ENCODE data around the gene PLXDC1. TPM values are rescaled to one million over a fixed set of nuclear protein-coding genes. Genes with fewer than 3 reads are reported as not detected.
"Not testable (repeated sequence)": the region's sequence is repeated elsewhere in the genome, so short reads cannot be mapped to it uniquely, and the experiment has no call there.

PLXDC1 gene
- polyA plus RNA-seq, 3 donors from 2014 or later: 2.8 to 9.7 (median 6.8) TPM

GRCh38 chr17:39174920-39175694, 23.7 kb upstream of the PLXDC1 start:
- Mint-ChIP-seq H3K27ac (peak overlapping the region in 1 of 6 donors; percentile 10), H3K27me3 (ENCODE audit: low read depth in 3 of 3) (peaks cover 0 to 4% (median 3%) of the 10 kb centered on the region in 3 donors), H3K4me3 (no peak overlapping the region), H3K9me3 (no peaks in the 10 kb centered on the region), H3K4me1 (peaks cover 3 to 6% of the 10 kb centered on the region in 2 donors), H3K36me3 (peaks cover 0 to 10% (median 5%) of the 10 kb centered on the region in 3 donors)
- DNase-seq: peak; percentile 66 to 74 (median 67)

- Mint-ChIP-seq H3K36me3 (peaks cover 0 to 10% (median 5%) of the 10 kb centered on the region in 3 donors), H3K27ac (peak overlapping the region in 1 of 6 donors; percentile 30)
These were observed 22.3 kb upstream of the PLXDC1 start for GRCh38 chr17:39173526-39174274.

GRCh38 chr17:39173080-39173479, 21.6 kb upstream of the PLXDC1 start:
- Mint-ChIP-seq H3K9me3 (no peaks in the 10 kb centered on the region), H3K4me1 (peaks cover 6 to 16% of the 10 kb centered on the region in 2 donors), H3K27me3 (ENCODE audit: low read depth in 3 of 3) (peaks cover 2 to 8% (median 3%) of the 10 kb centered on the region in 3 donors), H3K36me3 (peaks cover 0 to 8% (median 5%) of the 10 kb centered on the region in 3 donors), H3K27ac (peak overlapping the region in 1 of 6 donors; percentile 30), H3K4me3 (no peak overlapping the region)
- DNase-seq: no peak

More at GRCh38 chr17:39173526-39174274, 22.3 kb upstream of the PLXDC1 start:
- H3K4me1 Mint-ChIP-seq: peaks cover 6 to 11% of the 10 kb centered on the region in 2 donors
- peaks cover 2 to 4% (median 3%) of the 10 kb centered on the region in 3 donors for H3K27me3 Mint-ChIP-seq (ENCODE audit: low read depth in 3 of 3)
- DNase-seq: no peak
- no peaks in the 10 kb centered on the region for H3K9me3 Mint-ChIP-seq
- H3K4me3 Mint-ChIP-seq: no peak overlapping the region

- Mint-ChIP-seq H3K36me3 (peaks cover 0 to 8% (median 5%) of the 10 kb centered on the region in 3 donors), H3K9me3 (no peaks in the 10 kb centered on the region), H3K27ac (peak overlapping the region in 2 of 6 donors; percentile 60 to 80), H3K4me3 (peak overlapping the region in 1 of 5 donors; percentile 12), H3K27me3 (ENCODE audit: low read depth in 3 of 3) (peaks cover 2 to 8% (median 3%) of the 10 kb centered on the region in 3 donors), H3K4me1 (peaks cover 16 to 28% of the 10 kb centered on the region in 2 donors)
- DNase-seq: no peak
These were observed 20.5 kb upstream of the PLXDC1 start for GRCh38 chr17:39171933-39172332.

- no peaks in the 10 kb centered on the region for H3K36me3 Mint-ChIP-seq
- H3K27me3 Mint-ChIP-seq (ENCODE audit: low read depth in 3 of 3): peaks cover 2 to 8% (median 5%) of the 10 kb centered on the region in 3 donors
- no peak for DNase-seq
- no peak overlapping the region for H3K27ac Mint-ChIP-seq
- H3K9me3 Mint-ChIP-seq: no peaks in the 10 kb centered on the region
- no peak overlapping the region for H3K4me3 Mint-ChIP-seq
- peaks cover 26 to 37% of the 10 kb centered on the region in 2 donors for H3K4me1 Mint-ChIP-seq
These were observed 19.1 kb upstream of the PLXDC1 start for GRCh38 chr17:39170558-39170957.

GRCh38 chr17:39170109-39170508, 18.7 kb upstream of the PLXDC1 start:
- no peak overlapping the region for H3K4me3 Mint-ChIP-seq
- no peak overlapping the region for H3K27ac Mint-ChIP-seq
- peaks cover 28 to 38% of the 10 kb centered on the region in 2 donors for H3K4me1 Mint-ChIP-seq
- no peak for DNase-seq
- no peaks in the 10 kb centered on the region for H3K9me3 Mint-ChIP-seq
- H3K36me3 Mint-ChIP-seq: no peaks in the 10 kb centered on the region
- H3K27me3 Mint-ChIP-seq (ENCODE audit: low read depth in 3 of 3): peaks cover 2 to 8% (median 5%) of the 10 kb centered on the region in 3 donors

- Mint-ChIP-seq H3K27ac (no peak overlapping the region), H3K4me1 (peaks cover 31 to 39% of the 10 kb centered on the region in 2 donors), H3K36me3 (no peaks in the 10 kb centered on the region), H3K9me3 (no peaks in the 10 kb centered on the region), H3K4me3 (peak overlapping the region in 3 of 5 donors; percentile 36 to 53 (median 45)), H3K27me3 (ENCODE audit: low read depth in 3 of 3) (peaks cover 2 to 9% (median 8%) of the 10 kb centered on the region in 3 donors)
- no peak for DNase-seq
These were observed 18.1 kb upstream of the PLXDC1 start for GRCh38 chr17:39169518-39169917.

GRCh38 chr17:39169101-39169500, 17.7 kb upstream of the PLXDC1 start:
- Mint-ChIP-seq H3K36me3 (no peaks in the 10 kb centered on the region), H3K27ac (peak overlapping the region in 1 of 6 donors; percentile 32), H3K4me3 (peak overlapping the region in 3 of 5 donors; percentile 36 to 53 (median 45)), H3K9me3 (no peaks in the 10 kb centered on the region), H3K4me1 (peaks cover 33 to 42% of the 10 kb centered on the region in 2 donors), H3K27me3 (ENCODE audit: low read depth in 3 of 3) (peaks cover 2 to 10% (median 8%) of the 10 kb centered on the region in 3 donors)
- no peak for DNase-seq

GRCh38 chr17:39168503-39168902, 17.1 kb upstream of the PLXDC1 start:
- not testable (repeated sequence) for H3K9me3 Mint-ChIP-seq; H3K27me3 Mint-ChIP-seq (ENCODE audit: low read depth in 3 of 3); DNase-seq; H3K36me3 Mint-ChIP-seq
- Mint-ChIP-seq H3K4me1 (peaks cover 35 to 42% of the 10 kb centered on the region in 2 donors), H3K4me3 (peak overlapping the region in 1 of 5 donors; percentile 24), H3K27ac (peak overlapping the region in 1 of 6 donors; percentile 57)

- no peaks in the 10 kb centered on the region for H3K36me3 Mint-ChIP-seq
- DNase-seq: peak; percentile 39 to 45 (median 40)
- peak overlapping the region; percentile 14 to 72 (median 56) for H3K27ac Mint-ChIP-seq
- H3K4me1 Mint-ChIP-seq: peaks cover 35 to 42% of the 10 kb centered on the region in 2 donors
- H3K9me3 Mint-ChIP-seq: no peaks in the 10 kb centered on the region
- peaks cover 2 to 10% (median 8%) of the 10 kb centered on the region in 3 donors for H3K27me3 Mint-ChIP-seq (ENCODE audit: low read depth in 3 of 3)
- peak overlapping the region; percentile 51 to 92 (median 64) for H3K4me3 Mint-ChIP-seq
These were observed 16.0 kb upstream of the PLXDC1 start for GRCh38 chr17:39167476-39167875.

GRCh38 chr17:39166437-39167335, 15.2 kb upstream of the PLXDC1 start:
- Mint-ChIP-seq H3K4me3 (peak overlapping the region; percentile 64 to 95 (median 90)), H3K27ac (peak overlapping the region; percentile 14 to 82 (median 46)), H3K4me1 (peaks cover 35 to 42% of the 10 kb centered on the region in 2 donors), H3K36me3 (no peaks in the 10 kb centered on the region), H3K27me3 (ENCODE audit: low read depth in 3 of 3) (peaks cover 2 to 10% (median 5%) of the 10 kb centered on the region in 3 donors), H3K9me3 (no peaks in the 10 kb centered on the region)
- DNase-seq: no peak

GRCh38 chr17:39165841-39166349, 14.5 kb upstream of the PLXDC1 start, which contains the start of gene ARL5C:
ARL5C (minus strand) TSS chr17:39166161; CDS start chr17:39165760, 401 bp downstream.
- Mint-ChIP-seq H3K4me3 (peak within 1 kb of the TSS; percentile 90 to 95 (median 92)), H3K36me3 (no peaks in the 10 kb centered on the region), H3K4me1 (peaks cover 35 to 42% of the 10 kb centered on the region in 2 donors), H3K27ac (peak within 1 kb of the TSS; percentile 43 to 84 (median 78)), H3K27me3 (ENCODE audit: low read depth in 3 of 3) (peaks cover 2 to 9% (median 3%) of the 10 kb centered on the region in 3 donors), H3K9me3 (no peaks in the 10 kb centered on the region)
- no peak for DNase-seq
